Endodermal cell (in vitro differentiated cells): ENCODE measurements around the gene ENGASE. TPM values are rescaled to one million over a fixed set of nuclear protein-coding genes. Genes with fewer than 3 reads are reported as not detected.

Experiments used
- DNase-seq: peaks from one replicate; pipeline ENCODE4 v3.0.0-alpha.2; 2017
- H3K27ac ChIP-seq: 2 replicates; pipeline ENCODE4 v1.5.1; 2013; ENCODE audit warnings: mild to moderate bottlenecking, low read depth, low read length, moderate library complexity
- H3K27me3 ChIP-seq: 2 replicates; pipeline ENCODE4 v1.6.1; 2013; ENCODE audit warnings: mild to moderate bottlenecking, low read length, moderate library complexity; ENCODE audit not compliant: insufficient read depth, control insufficient read depth, poor library complexity, severe bottlenecking
- H3K36me3 ChIP-seq: 2 replicates; pipeline ENCODE4 v1.7.0; 2013; ENCODE audit warnings: mild to moderate bottlenecking, low read length, moderate library complexity; ENCODE audit not compliant: control insufficient read depth, insufficient read depth
- H3K4me1 ChIP-seq: one replicate; pipeline ENCODE4 v1.7.0; 2013; ENCODE audit warnings: low read length; ENCODE audit not compliant: control insufficient read depth, insufficient read depth
- H3K4me3 ChIP-seq: 2 replicates; pipeline ENCODE4 v1.5.1; 2013; ENCODE audit warnings: mild to moderate bottlenecking, low read length, moderate library complexity
- H3K9ac ChIP-seq: 2 replicates; pipeline ENCODE4 v1.6.1; 2013; ENCODE audit warnings: mild to moderate bottlenecking, low read length, moderate library complexity; ENCODE audit not compliant: poor library complexity, severe bottlenecking; ENCODE audit errors: extremely low read depth
- H3K9me3 ChIP-seq: 2 replicates; pipeline ENCODE4 v1.6.1; 2013; ENCODE audit warnings: mild to moderate bottlenecking, low read length, moderate library complexity; ENCODE audit not compliant: control insufficient read depth
- H3K27ac Mint-ChIP-seq: 2 replicates; pipeline ENCODE4 v1.8.0; 2020; ENCODE audit warnings: mixed read lengths
- H3K27me3 Mint-ChIP-seq: 2 replicates; pipeline ENCODE4 v1.8.0; 2021; ENCODE audit warnings: mild to moderate bottlenecking, mixed read lengths; ENCODE audit not compliant: insufficient read depth
- H3K36me3 Mint-ChIP-seq: 2 replicates; pipeline ENCODE4 v1.8.0; 2020; ENCODE audit warnings: low read depth, mixed read lengths
- H3K4me1 Mint-ChIP-seq: 2 replicates; pipeline ENCODE4 v1.8.0; 2020; ENCODE audit warnings: mixed read lengths
- H3K4me3 Mint-ChIP-seq: 2 replicates; pipeline ENCODE4 v1.8.0; 2020; ENCODE audit warnings: mild to moderate bottlenecking, moderate library complexity, mixed read lengths
- H3K9me3 Mint-ChIP-seq: 2 replicates; pipeline ENCODE4 v1.8.0; 2020; ENCODE audit warnings: mild to moderate bottlenecking, mixed read lengths
- WGBS, 2 experiments: methylation state at CpG; one replicate each; pipeline versions ENCODE4 v1.1.5 to v1.1.7; 2013; ENCODE audit warnings: missing lambda C conversion rate in 2 of 2, mixed read lengths in 1 of 2; ENCODE audit not compliant: insufficient coverage in 1 of 2, insufficient read length in 1 of 2; 5-methylcytosine and 5-hydroxymethylcytosine counted together
- total RNA-seq, 2 donors: library from RNA; stranded (reverse); fragmentation: NEBNext Ultra II Directional in 1 of 2; extraction: Animal tissue kit (Norgen Biotek cat#: 25700) in 1 of 2; gene quantifications; 2 replicates in 1 of 2; 3 replicates in 1 of 2; pipeline ENCODE4 v1.2.1, GENCODE V29; 2021
- TF ChIP-seq, protein P1 (sequence below): fragments of 200-600 bp; sonication (generic); conservative IDR thresholded peaks from 2 replicates; pipeline ENCODE4 v1.5.0; 2021; ENCODE audit warnings: antibody characterized with exemption, mild to moderate bottlenecking

Gene ENGASE
- total RNA-seq, 2 donors from 2014 or later: 40.8 to 42.0 TPM

GRCh38 chr17:79055197-79055596 lies 19.4 kb upstream of the ENGASE start:
- Histone ChIP-seq H3K4me3 (no peak overlapping the region), H3K27ac (no peak overlapping the region), H3K27me3 (no peaks in the 10 kb centered on the region), H3K4me1 (no peaks in the 10 kb centered on the region), H3K9me3 (peaks cover 5% of the 10 kb centered on the region), H3K9ac (no peak overlapping the region), H3K36me3 (no peaks in the 10 kb centered on the region)
- no peak for DNase-seq
- TF ChIP-seq, protein P1, sequence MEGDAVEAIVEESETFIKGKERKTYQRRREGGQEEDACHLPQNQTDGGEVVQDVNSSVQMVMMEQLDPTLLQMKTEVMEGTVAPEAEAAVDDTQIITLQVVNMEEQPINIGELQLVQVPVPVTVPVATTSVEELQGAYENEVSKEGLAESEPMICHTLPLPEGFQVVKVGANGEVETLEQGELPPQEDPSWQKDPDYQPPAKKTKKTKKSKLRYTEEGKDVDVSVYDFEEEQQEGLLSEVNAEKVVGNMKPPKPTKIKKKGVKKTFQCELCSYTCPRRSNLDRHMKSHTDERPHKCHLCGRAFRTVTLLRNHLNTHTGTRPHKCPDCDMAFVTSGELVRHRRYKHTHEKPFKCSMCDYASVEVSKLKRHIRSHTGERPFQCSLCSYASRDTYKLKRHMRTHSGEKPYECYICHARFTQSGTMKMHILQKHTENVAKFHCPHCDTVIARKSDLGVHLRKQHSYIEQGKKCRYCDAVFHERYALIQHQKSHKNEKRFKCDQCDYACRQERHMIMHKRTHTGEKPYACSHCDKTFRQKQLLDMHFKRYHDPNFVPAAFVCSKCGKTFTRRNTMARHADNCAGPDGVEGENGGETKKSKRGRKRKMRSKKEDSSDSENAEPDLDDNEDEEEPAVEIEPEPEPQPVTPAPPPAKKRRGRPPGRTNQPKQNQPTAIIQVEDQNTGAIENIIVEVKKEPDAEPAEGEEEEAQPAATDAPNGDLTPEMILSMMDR: no peak
- WGBS, 2 experiments: 94 to 95% methylated on average over 5 of the region's 5 CpGs
- H3K27me3 Mint-ChIP-seq: peaks cover 23% of the 10 kb centered on the region
- peaks cover 7% of the 10 kb centered on the region for H3K36me3 Mint-ChIP-seq
- H3K27ac Mint-ChIP-seq: no peak overlapping the region
- no peaks in the 10 kb centered on the region for H3K4me1 Mint-ChIP-seq
- peaks cover 38% of the 10 kb centered on the region for H3K9me3 Mint-ChIP-seq
- no peak overlapping the region for H3K4me3 Mint-ChIP-seq

GRCh38 chr17:79057737-79058385 lies 16.8 kb upstream of the ENGASE start:
- 87 to 88% methylated on average over 5 to 10 of the region's 10 CpGs for WGBS, 2 experiments
- Mint-ChIP-seq H3K27me3 (peaks cover 14% of the 10 kb centered on the region), H3K27ac (no peak overlapping the region), H3K4me3 (no peak overlapping the region), H3K36me3 (peaks cover 2% of the 10 kb centered on the region), H3K9me3 (peaks cover 26% of the 10 kb centered on the region), H3K4me1 (no peaks in the 10 kb centered on the region)
- Histone ChIP-seq H3K27ac (no peak overlapping the region), H3K4me3 (no peak overlapping the region), H3K36me3 (no peaks in the 10 kb centered on the region), H3K27me3 (no peaks in the 10 kb centered on the region), H3K9ac (no peak overlapping the region), H3K9me3 (peaks cover 5% of the 10 kb centered on the region), H3K4me1 (no peaks in the 10 kb centered on the region)
- DNase-seq: no peak
- TF ChIP-seq, protein P1: no peak

DNA sequence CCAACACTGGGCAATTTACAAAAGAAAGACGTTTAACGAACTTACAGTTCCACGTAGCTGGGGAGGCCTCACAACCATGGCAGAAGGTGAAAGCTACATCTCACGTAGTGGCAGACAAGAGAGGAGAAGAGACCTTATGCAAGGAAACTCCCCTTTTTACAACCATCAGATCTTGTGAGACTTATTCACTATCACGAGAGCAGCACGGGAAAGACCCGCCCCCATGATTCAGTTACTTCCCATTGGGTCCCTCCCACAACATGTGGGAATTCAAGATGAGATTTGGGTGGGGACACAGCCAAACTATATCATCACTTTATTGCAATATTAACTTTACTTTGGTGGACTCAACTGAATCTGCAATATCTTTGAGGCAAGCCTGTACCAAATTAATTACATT lies 11.9 kb upstream of the ENGASE start:
- Histone ChIP-seq H3K9me3 (no peaks in the 10 kb centered on the region), H3K4me3 (no peak overlapping the region), H3K36me3 (no peaks in the 10 kb centered on the region), H3K4me1 (no peaks in the 10 kb centered on the region), H3K27me3 (no peaks in the 10 kb centered on the region), H3K27ac (no peak overlapping the region), H3K9ac (no peak overlapping the region)
- H3K36me3 Mint-ChIP-seq: no peaks in the 10 kb centered on the region
- H3K4me1 Mint-ChIP-seq: no peaks in the 10 kb centered on the region
- H3K27me3 Mint-ChIP-seq: peaks cover 2% of the 10 kb centered on the region
- no peak overlapping the region for H3K27ac Mint-ChIP-seq
- no peak for DNase-seq
- 86 to 94% methylated on average over 4 to 7 of the region's 7 CpGs for WGBS, 2 experiments
- TF ChIP-seq, protein P1: no peak
- H3K9me3 Mint-ChIP-seq: peaks cover 5% of the 10 kb centered on the region
- H3K4me3 Mint-ChIP-seq: no peak overlapping the region
